Activated CD4-positive, alpha-beta T cell treated with anti-CD3 and anti-CD28 coated beads, Interleukin-2, amount 50 U/mL, for 4 hours (primary cell): ENCODE data around the gene EXPH5.

Source experiments
- DNase-seq, 2 experiments: peaks; one replicate each; pipeline ENCODE4 v3.0.0-alpha.2; 2020

EXPH5 gene

DNA sequence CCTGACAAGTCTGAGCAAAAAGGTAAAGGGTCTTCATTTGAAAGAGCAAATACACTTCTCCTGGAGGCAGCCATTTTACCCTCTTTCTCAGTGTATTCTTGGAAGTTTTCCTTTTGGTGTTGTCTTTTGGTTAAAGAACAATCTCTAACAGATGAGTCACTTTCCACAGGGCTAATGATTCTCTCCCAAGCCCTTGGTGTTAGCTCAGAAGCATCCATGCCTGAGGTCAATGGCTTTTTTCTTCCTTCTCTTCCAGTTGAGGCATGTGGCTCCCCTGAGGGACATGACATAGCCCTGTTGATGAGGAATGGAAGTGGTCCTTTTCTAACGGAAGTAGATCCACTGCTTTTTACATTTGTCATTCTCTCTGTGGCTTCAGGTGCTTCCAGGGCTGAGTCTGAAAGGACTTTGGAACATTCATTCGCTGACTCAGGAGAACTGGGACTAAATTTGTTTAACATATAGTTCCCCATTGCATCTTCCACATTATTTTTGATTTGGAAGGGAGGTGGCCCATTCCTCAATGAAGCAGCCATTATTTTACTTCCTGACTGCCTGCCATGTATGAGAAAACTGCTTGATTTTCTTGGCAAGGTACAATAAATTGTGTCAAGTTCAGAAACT lies 81.6 kb downstream of the EXPH5 start:
- no peak for DNase-seq

- DNase-seq: no peak
Measured at GRCh38 chr11:108508653-108509593, 84.6 kb downstream of the EXPH5 start.

- no peak for DNase-seq
Measured at GRCh38 chr11:108501396-108501795, 92.2 kb downstream of the EXPH5 start.

DNA sequence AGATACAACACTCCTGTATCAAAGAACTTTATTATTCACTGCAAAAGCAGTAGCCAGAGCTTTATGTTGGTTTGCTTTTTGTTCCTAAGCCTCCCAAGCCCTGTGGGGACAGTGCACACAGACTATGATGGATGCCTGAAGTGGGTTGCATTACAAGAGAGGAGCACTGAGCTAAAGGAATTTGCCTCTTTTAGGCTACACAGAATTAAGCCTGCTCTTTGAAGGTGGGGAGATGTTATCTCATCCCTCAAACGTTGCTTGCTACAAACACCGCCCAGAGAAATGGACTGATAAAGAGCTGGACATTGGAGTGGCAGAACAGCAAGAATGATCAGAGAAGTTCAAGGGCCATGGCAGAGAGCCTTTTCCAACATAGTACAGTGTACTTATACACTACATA lies 92.8 kb downstream of the EXPH5 start:
- no peak for DNase-seq

GRCh38 chr11:108500169-108500568 lies 93.4 kb downstream of the EXPH5 start:
- DNase-seq: no peak

DNA sequence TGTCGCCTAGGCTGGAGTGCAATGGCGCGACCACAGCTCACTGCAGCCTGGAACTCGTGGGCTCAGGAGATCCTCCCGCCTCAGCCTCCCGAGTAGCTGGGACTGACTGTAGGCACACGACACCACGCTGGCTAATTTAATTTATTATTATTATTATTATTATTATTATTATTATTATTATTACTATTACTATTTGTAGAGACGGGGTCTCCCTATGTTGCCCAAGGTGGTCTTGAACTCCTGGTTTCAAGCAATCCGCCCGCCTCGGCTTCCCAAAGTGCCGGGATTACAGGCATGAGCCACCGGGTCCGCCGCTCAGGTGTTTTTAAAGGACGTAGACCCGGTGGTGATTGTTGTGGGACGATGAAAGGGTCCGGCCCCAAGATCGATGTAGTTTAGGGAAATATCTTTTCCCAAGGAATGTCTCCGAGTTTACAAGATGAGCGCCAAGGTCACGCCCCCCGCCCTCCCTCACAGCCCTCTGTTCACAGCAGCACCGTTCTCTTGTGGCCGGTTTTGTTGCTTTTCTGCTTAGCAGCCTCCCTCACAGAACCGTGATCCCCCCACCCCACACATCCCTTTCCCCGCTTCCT lies 94.7 kb downstream of the EXPH5 start:
- no peak for DNase-seq

- DNase-seq: peak; percentile 17 to 18
Measured at GRCh38 chr11:108498046-108498815, 95.3 kb downstream of the EXPH5 start, which contains the start of gene POGLUT3. Gene POGLUT3, minus strand, starts transcription at chr11:108498384. Its CDS starts 18 bp downstream, at chr11:108498366.

DNA sequence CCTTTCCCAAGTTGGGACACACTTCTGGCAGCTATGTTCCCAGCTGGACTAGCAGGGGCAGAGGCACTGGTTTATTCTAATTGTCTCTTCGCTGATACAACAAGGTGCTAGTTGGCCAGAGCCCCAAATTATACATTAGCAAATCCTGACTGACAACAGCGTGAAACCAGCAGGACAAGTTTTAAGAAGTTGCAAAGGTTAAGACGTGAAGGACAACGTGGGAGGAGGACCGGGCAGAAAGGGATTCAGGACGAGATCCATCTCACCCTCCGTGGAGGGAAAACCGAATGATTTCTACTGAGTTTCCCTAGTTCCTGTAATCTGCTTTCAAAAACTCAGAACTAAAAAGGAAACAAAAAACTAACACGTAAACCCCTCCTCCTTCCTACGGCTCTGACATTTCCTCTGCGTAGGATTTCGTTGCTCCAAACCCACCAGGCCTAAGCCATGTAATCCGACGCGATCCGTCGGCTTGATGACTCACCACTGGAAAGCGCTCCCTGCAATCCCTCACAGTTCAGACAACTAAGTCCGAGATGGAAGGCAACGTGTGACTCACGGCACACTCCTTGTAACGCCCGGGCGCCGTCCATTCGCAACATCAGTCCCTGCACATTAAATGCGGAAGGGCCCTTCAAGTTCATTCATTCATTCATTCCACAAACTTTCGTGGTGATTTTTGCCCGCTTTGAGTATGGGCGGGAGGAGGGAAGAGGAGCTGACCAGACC lies 96.1 kb downstream of the EXPH5 start:
- peak; percentile 62 to 67 for DNase-seq

DNA sequence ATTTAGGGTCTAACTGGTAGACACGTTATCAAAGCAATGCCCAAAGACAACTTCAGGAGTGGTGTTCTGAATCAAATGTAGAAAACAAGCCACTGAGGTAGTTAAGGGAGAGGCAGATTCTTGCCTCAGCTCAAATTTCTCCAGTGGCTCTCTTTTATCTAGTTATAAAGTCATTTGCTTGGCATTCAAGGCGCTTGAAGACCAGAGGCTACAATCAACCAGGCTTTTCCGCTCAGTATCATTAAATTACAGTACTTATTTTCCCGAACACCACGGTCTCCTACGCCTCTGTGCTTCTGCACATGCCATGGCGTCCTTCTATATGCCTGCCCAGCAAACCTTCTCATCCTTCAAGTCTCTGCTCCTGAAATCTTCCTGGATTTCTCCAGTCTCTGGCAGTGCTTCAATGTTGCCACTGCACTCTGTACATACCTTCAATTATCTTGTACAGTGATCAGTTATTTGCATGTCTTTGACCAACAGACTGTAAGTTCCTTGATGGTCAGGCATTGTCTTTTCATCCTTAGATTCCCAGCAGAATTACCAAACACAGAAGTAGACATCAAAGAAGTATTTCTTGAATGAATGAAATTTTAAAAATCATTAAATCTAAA lies 96.8 kb downstream of the EXPH5 start:
- no peak for DNase-seq

GRCh38 chr11:108495326-108495725 lies 98.2 kb downstream of the EXPH5 start:
- DNase-seq: no peak

- no peak for DNase-seq
Measured at GRCh38 chr11:108494182-108494581, 99.4 kb downstream of the EXPH5 start.

DNA sequence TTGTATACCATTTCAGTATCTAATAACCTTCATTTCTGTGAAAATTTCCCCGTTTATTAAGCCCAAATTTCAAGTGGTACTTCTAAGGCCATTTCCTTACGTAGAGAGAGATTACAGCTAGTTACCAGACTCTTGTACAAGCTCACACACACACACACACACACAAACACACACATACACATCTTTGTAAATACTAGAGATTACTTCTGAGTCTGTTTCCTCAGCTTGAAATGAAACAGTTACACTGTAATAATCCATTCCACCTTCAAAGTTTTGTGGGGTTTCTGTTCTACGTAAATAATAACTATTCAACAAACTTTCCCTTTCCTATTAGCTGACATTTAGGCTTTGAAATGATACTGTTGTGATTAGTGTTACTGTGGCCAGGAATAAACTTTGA lies 101.6 kb downstream of the EXPH5 start:
- DNase-seq: no peak

DNA sequence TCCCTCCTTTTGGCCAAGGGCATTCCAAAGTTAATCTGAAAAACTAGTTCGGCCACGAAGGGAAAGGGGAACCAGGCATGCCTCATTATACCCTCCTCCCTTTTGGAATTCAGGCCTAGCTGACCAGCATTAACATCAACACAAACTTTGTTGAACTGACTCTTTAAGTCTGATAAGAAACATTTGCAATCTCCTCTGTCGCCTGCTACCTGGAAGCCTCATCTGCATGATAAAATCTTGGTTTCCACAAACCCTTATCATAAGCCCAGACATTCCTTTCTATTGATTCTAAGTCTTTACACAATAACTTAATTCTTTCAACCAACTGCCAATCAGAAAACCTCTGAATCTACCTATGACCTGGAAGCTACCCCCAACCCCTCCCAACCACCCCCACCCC lies 106.7 kb downstream of the EXPH5 start:
- DNase-seq: no peak

DNA sequence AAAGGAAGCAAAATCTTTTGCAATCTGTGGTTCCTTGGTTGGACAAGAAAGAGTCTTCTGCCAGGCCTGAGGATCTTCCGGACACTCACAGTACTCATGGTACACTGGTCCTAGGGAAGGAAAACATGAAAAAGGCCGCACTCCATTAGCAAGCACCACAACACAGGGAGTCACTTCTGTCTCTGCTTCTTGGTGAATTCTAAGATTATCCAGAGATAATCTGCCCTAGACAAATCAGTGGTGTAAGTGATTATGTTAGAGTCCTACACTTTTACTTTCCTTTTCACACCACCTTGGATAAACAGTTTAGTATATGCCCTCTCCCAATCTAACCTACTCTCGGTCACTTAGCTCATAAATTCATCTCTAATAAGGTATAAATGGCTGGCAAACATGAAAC lies 107.2 kb downstream of the EXPH5 start:
- no peak for DNase-seq

GRCh38 chr11:108483163-108483562 lies 110.4 kb downstream of the EXPH5 start:
- no peak for DNase-seq

GRCh38 chr11:108474664-108475463 lies 118.7 kb downstream of the EXPH5 start:
- no peak for DNase-seq

GRCh38 chr11:108472681-108473080 lies 120.9 kb downstream of the EXPH5 start:
- DNase-seq: no peak

DNA sequence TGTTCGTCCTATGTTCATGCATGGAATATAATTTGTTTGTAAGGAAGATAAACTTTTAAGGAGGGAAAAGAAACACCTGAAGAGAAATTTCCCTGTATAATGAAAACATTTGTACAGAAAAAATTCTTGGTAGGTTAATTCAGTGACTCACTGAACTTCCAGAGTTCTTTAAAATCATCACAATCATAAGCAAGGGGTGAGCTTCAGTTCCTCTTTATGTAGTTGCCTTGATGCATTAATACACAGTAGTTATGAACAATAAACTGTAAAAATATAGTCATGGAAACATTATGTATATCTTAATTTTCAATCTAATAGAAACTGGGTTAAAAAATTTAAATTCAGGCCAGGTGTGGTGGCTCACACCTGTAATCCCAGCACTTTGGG lies 125.1 kb downstream of the EXPH5 start:
- DNase-seq: no peak

GRCh38 chr11:108467091-108467823 lies 126.3 kb downstream of the EXPH5 start, which contains the start of gene C11orf65:
Gene C11orf65, minus strand, starts transcription at chr11:108467529. Its CDS starts 5,970 bp downstream, at chr11:108461559.
- peak; percentile 93 to 94 for DNase-seq

GRCh38 chr11:108466405-108466804 lies 127.2 kb downstream of the EXPH5 start:
- no peak for DNase-seq
